ENCODE measurements around the gene MAGEB1.

The MAGEB1 gene

DNA sequence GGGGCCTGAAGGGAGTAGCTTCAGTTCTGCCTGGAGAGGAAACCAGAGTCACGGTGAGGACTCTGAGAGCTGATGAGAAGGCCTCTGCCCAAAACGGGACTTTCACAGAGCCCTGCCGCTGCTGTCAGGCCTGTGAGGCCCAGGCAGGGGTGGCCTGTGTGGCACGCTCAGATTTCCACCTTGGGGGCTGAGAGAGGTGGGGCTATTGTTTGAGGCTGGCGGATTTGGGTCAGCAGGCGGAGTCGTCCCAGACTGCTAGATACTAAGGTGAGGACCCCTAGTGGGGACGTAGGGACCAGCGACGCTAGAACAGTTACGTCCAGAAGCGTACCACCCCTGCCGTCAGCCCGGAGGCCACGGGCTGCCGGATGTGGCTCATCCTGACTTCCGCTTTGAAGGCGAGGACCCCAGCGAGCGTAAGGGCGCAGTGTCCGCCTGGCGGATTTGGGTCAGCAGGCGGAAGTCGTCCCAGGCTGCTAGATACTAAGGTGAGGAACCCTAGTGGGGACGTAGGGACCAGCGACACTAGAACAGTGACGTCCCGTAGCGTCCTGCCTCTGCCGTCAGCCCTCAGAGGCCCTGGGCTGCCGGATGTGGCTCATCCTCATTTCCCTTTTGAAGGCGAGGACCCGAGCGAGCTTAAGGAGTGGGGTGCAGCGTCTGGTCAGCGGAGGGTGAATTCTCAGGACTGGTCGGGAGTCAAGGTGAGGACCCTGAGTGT lies at the start of gene MAGEB1:
Gene MAGEB1 (plus strand): TSS at position 378 of the 721 bp plus-strand sequence. CDS start 3,348 bp downstream, outside the sequence.
- DNase-seq, result peak; percentile 41

GRCh38 chrX:30212172-30212571 lies 34.8 kb upstream of the MAGEB1 start:
- no peak for DNase-seq

GRCh38 chrX:30215357-30215843 lies 31.5 kb upstream of the MAGEB1 start, which contains the start of gene MAGEB2:
Gene MAGEB2 (plus strand): TSS chrX:30215563. CDS start chrX:30218581, 3,018 bp downstream.
- DNase-seq, result peak; percentile 12

GRCh38 chrX:30217465-30217864 lies 29.5 kb upstream of the MAGEB1 start:
- no peak for DNase-seq

- no peak for DNase-seq
Observed at GRCh38 chrX:30219372-30219771, 27.6 kb upstream of the MAGEB1 start.

- no peak for DNase-seq
Observed at GRCh38 chrX:30220661-30221060, 26.3 kb upstream of the MAGEB1 start.

DNA sequence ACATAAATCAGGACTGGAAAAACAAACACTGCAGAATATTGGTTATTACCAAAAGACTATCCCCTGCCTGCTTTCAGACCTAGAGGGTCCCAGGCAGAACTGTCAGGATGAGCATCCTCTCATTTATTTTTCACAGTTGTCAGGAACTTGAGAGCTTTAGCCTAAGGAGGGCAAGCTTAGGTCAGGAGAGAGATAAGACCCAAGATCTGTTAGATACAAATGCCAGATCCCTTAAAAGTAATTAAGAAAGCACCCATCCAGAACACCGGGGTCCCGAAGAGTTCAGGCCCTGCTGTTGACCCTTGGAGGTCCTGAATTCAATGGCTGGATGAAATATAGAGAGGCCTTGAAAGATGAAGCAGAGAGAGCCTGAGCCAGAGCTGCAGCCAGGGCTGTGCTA lies 22.4 kb upstream of the MAGEB1 start:
- no peak for DNase-seq

- no peak for DNase-seq
Observed at GRCh38 chrX:30228526-30228925, 18.4 kb upstream of the MAGEB1 start.

DNA sequence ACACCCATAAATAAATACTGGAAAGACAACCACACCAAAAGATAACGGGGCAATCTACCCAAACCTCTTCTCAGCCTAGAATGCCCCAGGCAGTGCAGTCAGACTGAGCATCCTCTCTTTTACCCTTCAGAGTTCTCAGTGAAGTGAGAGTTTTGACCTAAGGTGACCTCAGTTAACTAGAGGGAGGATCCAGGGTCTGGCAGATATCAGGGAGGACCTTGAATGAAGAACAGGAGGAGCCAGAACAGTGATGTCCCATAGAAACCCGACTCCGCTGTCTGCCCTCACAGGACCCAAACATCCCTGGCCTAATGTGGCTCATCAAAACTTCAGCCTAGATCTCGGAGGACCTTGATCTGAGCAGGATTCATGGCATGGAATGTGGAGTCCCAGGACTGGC lies 16.6 kb upstream of the MAGEB1 start, which contains the start of gene MAGEB3:
Gene MAGEB3 (plus strand): TSS at position 263 of the 400 bp plus-strand sequence. CDS start 5,268 bp downstream, outside the sequence.
- no peak for DNase-seq

DNA sequence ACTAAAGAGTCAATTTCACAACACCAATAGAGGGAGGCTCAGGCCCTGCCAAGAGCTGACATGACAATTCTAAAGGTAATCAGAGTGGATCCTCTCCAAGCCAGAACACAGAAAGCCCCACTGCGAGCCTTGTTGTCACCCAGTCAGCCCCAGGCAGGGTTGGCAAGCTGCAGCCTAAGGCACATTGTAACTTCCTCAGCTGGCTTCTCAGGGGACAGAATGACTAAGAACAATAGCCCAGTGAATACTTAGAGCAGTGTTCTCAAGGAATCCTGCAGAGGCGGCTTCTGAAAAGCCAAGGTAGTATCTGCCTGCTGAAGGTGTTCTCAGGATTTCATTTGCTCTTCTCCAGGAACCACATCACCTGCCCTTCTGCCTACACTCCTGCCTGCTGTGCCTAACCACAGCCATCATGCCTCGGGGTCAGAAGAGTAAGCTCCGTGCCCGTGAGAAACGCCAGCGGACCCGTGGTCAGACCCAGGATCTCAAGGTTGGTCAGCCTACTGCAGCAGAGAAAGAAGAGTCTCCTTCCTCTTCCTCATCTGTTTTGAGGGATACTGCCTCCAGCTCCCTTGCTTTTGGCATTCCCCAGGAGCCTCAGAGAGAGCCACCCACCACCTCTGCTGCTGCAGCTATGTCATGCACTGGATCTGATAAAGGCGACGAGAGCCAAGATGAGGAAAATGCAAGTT lies 5.1 kb upstream of the MAGEB1 start, which contains the start of gene MAGEB4:
Gene MAGEB4 (plus strand): TSS at position 277 of the 692 bp plus-strand sequence. CDS start 136 bp downstream, at position 413.
- DNase-seq, result no peak

DNA sequence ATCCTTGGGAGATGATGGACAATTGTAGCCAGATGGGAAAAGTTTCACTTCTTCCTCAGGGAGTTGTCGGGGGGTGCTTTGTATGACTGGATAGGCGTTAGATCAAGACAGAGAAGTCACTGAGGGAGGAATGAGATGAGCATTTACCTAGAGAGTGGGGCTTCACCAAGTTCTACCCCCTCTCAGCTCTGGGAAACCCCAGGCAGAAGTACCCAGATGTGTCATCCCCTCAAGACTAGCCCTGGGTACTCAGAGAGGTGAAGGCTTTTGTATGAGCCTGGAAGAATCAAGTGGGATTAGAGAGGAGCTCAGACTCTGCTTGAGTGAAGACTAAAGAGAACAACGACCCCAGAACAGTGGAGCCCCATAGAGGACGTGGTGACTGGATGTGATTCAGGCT lies 1.9 kb downstream of the MAGEB1 start:
- DNase-seq, result no peak

DNA sequence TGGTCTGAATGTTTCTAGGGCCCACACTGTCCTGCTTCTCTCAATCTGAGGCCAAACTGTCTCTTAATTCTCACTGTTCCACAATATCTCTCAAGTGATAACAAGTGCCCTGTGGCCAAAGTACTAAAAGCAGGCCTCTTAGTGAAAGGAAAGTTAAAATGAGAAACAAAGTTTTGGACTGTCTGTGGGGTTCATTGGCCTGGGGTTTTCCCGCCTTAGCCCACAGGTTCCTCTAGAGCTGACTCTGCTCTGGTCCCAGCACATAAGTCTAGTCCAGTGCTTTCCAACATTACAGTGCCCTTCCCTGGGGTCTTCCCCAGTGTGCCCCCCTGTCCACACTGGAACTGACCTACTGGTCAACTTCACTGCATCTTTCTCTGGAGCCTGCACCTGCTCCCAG lies 6.3 kb downstream of the MAGEB1 start:
- DNase-seq, result no peak

DNA sequence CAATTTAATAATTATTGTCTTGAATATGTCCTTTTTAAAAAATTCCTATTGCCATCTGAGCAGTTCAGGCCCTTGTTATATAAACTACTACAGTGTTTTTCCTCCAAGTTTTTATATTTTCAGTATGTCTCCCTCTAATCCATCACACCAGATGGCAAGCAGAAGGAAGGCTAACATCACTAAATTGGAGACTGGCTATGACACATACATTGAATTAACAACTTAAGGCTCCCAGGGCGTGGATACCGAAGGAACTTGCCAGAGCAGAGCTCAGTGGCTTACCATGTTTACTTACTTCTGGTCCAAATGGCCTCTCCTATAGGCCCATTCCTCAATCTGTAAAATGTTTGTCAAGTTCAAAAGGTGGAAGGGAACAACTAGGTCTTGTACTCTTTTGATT lies 13.0 kb downstream of the MAGEB1 start:
- DNase-seq, result peak; percentile 0

DNA sequence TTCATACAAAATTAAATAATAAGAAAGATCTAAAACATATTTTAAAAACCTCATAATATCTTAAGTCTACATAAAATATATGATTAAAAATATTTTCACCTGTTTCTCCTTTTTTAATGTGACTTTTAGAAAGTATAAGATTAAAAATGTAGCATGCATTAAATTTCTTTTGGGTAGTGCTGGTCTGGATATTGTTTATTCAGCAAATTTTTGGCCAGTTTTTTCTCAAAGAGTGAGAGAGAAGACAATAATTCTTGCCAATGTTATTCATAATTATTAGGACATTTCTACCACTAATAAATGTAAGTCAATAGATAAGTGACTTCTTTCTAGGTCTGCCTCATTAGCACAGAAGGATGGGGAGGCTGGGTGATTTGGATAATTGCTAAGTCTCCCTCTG lies 14.1 kb downstream of the MAGEB1 start:
- DNase-seq, result no peak

- DNase-seq, result no peak
Observed at GRCh38 chrX:30262763-30263162, 15.8 kb downstream of the MAGEB1 start.

DNA sequence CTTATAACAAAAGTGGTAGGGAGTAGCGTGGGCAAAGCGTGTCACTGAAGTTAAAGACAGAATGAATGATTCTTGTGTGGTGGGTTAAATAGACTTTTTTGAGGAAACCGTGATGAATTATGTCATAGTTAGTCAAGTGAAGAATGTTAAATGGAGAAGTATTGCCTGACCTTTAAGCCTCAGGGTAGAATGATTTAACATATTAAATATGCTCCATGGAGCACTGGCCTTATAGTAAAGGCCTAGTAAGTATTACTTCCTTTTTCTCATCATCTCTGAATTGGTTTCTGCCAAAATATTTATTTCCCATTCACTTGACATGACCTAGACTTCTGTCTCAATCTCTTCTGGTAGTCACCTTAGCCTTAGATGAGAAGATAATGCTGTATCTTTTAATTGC lies 23.7 kb downstream of the MAGEB1 start:
- no peak for DNase-seq

GRCh38 chrX:30275498-30275897 lies 28.6 kb downstream of the MAGEB1 start:
- no peak for DNase-seq

DNA sequence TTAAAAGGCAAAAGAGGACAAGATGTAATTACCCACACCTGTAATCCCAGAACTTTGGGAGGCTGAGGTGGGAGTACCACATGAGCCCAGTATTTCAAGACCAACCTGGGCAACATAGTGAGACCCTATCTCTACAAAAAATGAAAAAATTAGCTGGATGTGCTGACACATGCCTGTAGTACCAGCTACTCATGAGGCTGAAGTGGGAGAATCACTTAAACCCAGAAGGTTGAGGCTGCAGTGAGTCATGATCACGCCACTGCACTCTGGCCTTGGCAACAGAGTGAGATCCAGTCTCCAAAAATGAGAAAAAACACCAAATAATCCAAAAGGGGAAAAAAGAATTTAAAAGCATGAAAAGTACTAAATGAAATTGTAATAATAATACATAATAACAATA lies 31.4 kb downstream of the MAGEB1 start:
- no peak for DNase-seq

DNA sequence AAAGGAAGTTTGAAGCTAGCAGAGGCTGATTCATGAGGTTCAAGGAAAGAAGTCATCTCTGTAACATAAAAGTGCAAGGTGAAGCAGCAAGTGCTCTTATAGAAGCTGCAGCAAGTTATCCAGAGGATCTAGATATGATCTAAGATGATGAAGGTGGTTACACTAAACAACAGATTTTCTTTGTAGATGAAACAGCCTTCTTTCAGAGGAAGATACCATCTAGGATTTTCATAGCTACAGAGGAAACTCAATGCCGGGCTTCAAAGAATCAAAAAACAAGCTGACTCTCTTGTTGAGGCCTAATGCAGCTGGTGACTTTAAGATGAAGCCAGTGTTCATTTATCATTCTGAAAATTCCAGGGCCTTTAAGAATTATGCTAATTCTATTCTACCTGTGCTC lies 33.5 kb downstream of the MAGEB1 start:
- no peak for DNase-seq

GRCh38 chrX:30282527-30282926 lies 35.6 kb downstream of the MAGEB1 start:
- no peak for DNase-seq

DNA sequence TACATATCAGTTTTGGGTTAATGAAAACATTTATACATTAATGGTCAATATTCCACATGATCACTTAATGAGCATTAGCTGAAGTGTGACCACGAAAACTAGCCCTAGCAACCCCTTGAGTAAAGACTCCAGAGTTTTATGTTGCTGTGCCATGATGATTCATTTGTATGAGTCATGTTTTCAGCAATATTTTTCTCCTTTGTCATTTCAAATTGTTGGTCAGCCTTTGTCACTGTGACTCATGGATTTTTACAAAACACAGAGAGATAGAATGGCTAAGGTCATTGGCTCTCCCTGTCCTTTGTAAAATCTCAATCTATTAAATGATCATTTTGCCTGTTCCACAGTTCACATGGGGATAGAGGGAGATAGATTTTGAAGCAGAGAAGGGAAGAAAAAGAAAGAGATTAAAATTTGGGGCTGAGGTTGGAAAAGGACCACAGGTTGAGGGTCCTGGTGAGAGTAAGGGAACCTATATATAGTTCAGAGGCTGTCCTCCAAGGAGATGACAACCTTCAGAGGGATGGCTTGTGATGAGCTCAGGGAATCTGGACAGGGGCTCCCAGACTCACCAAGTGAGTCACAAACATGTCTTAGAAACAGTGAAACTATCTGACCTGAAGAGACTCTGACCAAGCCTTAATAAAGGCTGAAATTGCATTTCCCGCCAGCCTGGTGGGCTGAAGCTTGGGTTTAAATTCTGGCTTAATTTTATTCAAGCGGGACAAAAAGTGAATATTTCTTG lies 36.7 kb downstream of the MAGEB1 start:
- no peak for DNase-seq

GRCh38 chrX:30296408-30297254 lies 49.7 kb downstream of the MAGEB1 start:
- DNase-seq, result no peak

Measured in NCI-H82 (cell line).